Right lobe of liver (tissue), 6 donors: Measurements from ENCODE around the gene FBXO9. TPM values are rescaled to one million over a fixed set of nuclear protein-coding genes. Genes with fewer than 3 reads are reported as not detected.
A peak's percentile ranks its signal among the peaks of the same experiment; 100 is the strongest.
"Not testable (repeated sequence)": the region's sequence is repeated elsewhere in the genome, so short reads cannot be mapped to it uniquely, and the experiment has no call there.

Experiments
- ATAC-seq, 4 donors: fragments of 200-7000 bp; cut with Tn5 transposase; one replicate each; pipeline ENCODE4 v1.9.1; 2020; ENCODE audit warnings: mild to moderate bottlenecking in 4 of 4, moderate library complexity in 4 of 4
- DNase-seq, 3 donors: peaks; one replicate each; pipeline ENCODE4 v3.0.0-alpha.2; 2020
- H3K27ac ChIP-seq, 3 donors: fragments of 200-600 bp; one replicate each; pipeline ENCODE4 v1.8.0; 2022
- H3K27me3 ChIP-seq, 2 donors: fragments of 200-600 bp; one replicate each; pipeline ENCODE4 v1.8.0; 2022
- H3K36me3 ChIP-seq, 4 donors: fragments of 200-600 bp; sonication (generic) in 1 of 4; one replicate each; pipeline versions ENCODE4 v1.5.1 to v1.8.0; 2017 to 2022; ENCODE audit warnings: control low read depth in 1 of 4
- H3K4me1 ChIP-seq, 4 donors: fragments of 200-600 bp; sonication (generic) in 1 of 4; one replicate each; pipeline versions ENCODE4 v1.5.1 to v1.8.0; 2017 to 2022; ENCODE audit warnings: control low read depth in 1 of 4
- H3K4me3 ChIP-seq, 3 donors: fragments of 200-600 bp; one replicate each; pipeline ENCODE4 v1.8.0; 2022
- H3K9me3 ChIP-seq, 4 donors: fragments of 200-600 bp; sonication (generic) in 1 of 4; one replicate each; pipeline versions ENCODE4 v1.5.1 to v1.8.0; 2017 to 2022; ENCODE audit warnings: control low read depth in 1 of 4
- POLR2A ChIP-seq: fragments of 450-650 bp; IDR thresholded peaks from one replicate; pipeline ENCODE4 v1.6.1; 2017; ENCODE audit warnings: antibody characterized with exemption, mild to moderate bottlenecking
- WGBS: methylation state at CpG from one replicate; pipeline ENCODE4 v1.1.6; 2018; ENCODE audit warnings: low coverage, low lambda C conversion rate; ENCODE audit not compliant: insufficient coverage; ENCODE audit errors: missing lambda C conversion rate; 5-methylcytosine and 5-hydroxymethylcytosine counted together
- intact Hi-C, 2 donors: fragments of 100-400 bp; cut with DNase I; formaldehyde crosslinking; loops; one replicate each; pipeline versions ENCODE4 v1.11.2 to v1.14.1; 2022
- total RNA-seq, 6 experiments: library from RNA; depleted of rRNA in 2 of 6; stranded (reverse); fragments of >200 nt in 2 of 6; fragmentation: NEBNext Ultra II Directional in 3 of 6; extraction: Animal tissue kit (Norgen Biotek cat#: 25700) in 3 of 6; gene quantifications; one replicate each; pipeline versions ENCODE4 v1.1.0 to v1.2.4, GENCODE V29; 2016 to 2023
- TF ChIP-seq, protein P1 (sequence below), 4 donors: fragments of 200-600 bp in 3 of 4; fragments of 450-650 bp in 1 of 4; IDR thresholded peaks; one replicate each; pipeline versions ENCODE4 v1.5.1 to v1.8.0; 2016 to 2022; ENCODE audit warnings: antibody characterized with exemption in 4 of 4, mild to moderate bottlenecking in 2 of 4
- donor health status: DM: no; HTN: yes; CAD: no.
- donor health status: DM: no; HTN: no; CAD: no.
- donor health status: DM: no; HTN: no; CAD: no.
- donor health status: DM: no; HTN: yes; CAD: no.
- donor health status: DM: no; HTN: yes; CAD: no.

Gene FBXO9
- total RNA-seq, 6 experiments from 2014 or later: 24.6 to 78.7 (median 54.1) TPM

DNA sequence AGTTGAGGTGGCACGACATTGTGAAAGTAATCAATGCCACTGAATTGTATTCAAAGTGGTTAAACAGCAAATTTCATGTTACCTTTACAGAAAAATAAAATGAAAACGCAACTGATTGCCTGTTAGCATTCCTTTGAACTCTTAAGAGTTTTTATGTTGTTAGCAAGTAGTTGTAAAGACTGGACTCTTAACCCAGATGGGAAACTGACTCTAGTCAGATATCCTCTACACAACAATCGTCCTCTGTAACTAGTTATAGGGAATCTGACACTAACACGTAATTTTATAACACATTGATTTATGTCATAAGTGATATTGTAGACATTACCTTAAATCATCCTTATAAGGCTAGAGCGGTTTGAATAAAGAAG lies 3.0 kb upstream of the FBXO9 start:
- intact Hi-C loops: no loop called here
- WGBS: 17% methylated on average over 5 of the region's 5 CpGs
- peak overlapping the region; percentile 85 to 94 (median 86) for H3K27ac ChIP-seq
- TF ChIP-seq, protein P1, sequence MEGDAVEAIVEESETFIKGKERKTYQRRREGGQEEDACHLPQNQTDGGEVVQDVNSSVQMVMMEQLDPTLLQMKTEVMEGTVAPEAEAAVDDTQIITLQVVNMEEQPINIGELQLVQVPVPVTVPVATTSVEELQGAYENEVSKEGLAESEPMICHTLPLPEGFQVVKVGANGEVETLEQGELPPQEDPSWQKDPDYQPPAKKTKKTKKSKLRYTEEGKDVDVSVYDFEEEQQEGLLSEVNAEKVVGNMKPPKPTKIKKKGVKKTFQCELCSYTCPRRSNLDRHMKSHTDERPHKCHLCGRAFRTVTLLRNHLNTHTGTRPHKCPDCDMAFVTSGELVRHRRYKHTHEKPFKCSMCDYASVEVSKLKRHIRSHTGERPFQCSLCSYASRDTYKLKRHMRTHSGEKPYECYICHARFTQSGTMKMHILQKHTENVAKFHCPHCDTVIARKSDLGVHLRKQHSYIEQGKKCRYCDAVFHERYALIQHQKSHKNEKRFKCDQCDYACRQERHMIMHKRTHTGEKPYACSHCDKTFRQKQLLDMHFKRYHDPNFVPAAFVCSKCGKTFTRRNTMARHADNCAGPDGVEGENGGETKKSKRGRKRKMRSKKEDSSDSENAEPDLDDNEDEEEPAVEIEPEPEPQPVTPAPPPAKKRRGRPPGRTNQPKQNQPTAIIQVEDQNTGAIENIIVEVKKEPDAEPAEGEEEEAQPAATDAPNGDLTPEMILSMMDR (IDR thresholded peaks at IDR 0.05): no peak
- TF ChIP-seq POLR2A: no peak
- ATAC-seq (no peak), DNase-seq (no peak)
- H3K4me1 ChIP-seq: peaks cover 0 to 40% (median 8%) of the 10 kb centered on the region in 4 donors
- H3K27me3 ChIP-seq: no peaks in the 10 kb centered on the region
- H3K9me3 ChIP-seq: no peaks in the 10 kb centered on the region
- no peaks in the 10 kb centered on the region for H3K36me3 ChIP-seq
- peak overlapping the region; percentile 79 to 81 (median 80) for H3K4me3 ChIP-seq

DNA sequence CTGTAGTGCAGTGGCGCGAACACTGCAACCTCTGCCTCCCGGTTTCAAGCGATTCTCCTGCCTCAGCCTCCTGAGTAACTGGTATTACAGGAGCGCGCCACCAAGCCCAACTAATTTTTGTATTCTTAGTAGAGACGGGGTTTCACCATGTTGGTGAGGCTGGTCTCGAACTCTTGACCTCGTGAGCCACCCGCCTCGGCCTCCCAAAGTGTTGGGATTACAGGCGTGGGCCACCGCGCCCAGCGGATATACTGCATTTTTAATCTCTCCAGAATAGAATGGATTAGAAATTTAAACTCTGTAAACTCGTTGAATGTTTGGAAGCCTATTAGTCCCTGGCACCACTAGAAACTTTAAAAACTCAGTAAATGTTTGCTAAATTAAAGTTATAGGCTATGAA lies 949 bp upstream of the FBXO9 start:
- H3K36me3 ChIP-seq, intact Hi-C loops, DNase-seq, H3K27me3 ChIP-seq, ATAC-seq, H3K9me3 ChIP-seq: not testable (repeated sequence)
- 50% methylated on average over 11 of the region's 16 CpGs for WGBS
- Histone ChIP-seq H3K4me1 (peaks cover 0 to 50% (median 8%) of the 10 kb centered on the region in 4 donors), H3K27ac (peak overlapping the region in 1 of 3 donors; percentile 81), H3K4me3 (peak overlapping the region in 1 of 3 donors; percentile 93)

DNA sequence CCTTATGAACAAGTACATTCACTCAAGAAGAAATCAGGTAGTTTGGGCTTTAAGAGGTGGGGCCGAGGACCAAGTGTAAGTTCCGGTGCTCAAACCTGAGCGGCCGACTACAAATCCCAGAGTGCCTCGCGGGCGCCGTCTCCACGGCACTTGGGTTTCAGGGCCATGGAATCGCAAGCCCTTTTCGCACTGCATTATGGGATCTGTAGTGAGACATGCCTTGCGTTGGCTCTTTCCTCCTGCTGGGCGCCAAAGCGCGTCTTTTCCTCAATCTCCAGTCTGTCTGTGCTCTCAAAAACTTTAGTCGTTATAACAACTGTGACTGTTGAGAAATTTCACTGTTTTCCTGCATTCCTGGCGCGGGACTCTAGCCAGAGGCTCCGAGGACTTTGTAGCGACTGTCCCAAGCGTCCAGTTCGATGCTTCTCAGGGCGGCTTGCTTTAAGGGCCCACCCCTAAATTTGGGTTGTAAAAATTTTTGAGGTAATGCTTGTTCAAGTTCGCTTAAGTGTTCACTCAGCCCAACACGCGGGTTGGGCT lies 408 bp upstream of the FBXO9 start:
- intact Hi-C loops: no loop called here
- peak; percentile 80 to 90 (median 86) for ATAC-seq
- no peaks in the 10 kb centered on the region for H3K27me3 ChIP-seq

DNA sequence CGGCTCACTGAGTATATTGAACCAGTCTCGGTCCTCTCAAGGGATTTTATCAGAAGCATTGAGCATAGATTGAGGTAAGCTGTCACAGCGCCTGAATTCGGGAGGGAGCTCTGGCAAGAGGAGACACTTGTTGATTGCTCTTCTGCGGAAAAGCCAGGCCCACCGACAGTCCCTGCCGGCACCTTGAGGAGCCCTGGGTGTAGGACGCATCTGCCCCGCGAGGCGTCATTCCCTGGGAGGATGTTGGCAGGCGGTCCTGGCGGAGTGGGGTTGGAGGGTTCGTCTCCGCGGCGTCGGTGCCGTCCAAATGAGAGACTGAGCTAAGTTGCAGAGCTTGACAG lies 843 bp downstream of the FBXO9 start:
- Histone ChIP-seq H3K9me3 (no peaks in the 10 kb centered on the region), H3K27ac (peak overlapping the region; percentile 69 to 90 (median 81)), H3K4me1 (peaks cover 0 to 35% (median 6%) of the 10 kb centered on the region in 4 donors), H3K4me3 (peak overlapping the region; percentile 72 to 93 (median 88)), H3K36me3 (peaks cover 0 to 2% (median 0%) of the 10 kb centered on the region in 4 donors), H3K27me3 (no peaks in the 10 kb centered on the region)
- 0% methylated on average over 6 of the region's 19 CpGs for WGBS
- DNase-seq (peak; percentile 58 to 69 (median 60)), ATAC-seq (peak in 3 of 4 donors; percentile 1 to 2 (median 2))
- TF ChIP-seq, protein P1 (IDR thresholded peaks at IDR 0.05): no peak
- no peak for TF ChIP-seq POLR2A
- intact Hi-C loops: no loop called here

More for the DNA sequence above, 408 bp upstream of the FBXO9 start:
- no peak for TF ChIP-seq POLR2A
- TF ChIP-seq, protein P1 (IDR thresholded peaks at IDR 0.05): no peak
- Histone ChIP-seq H3K27ac (peak overlapping the region; percentile 69 to 90 (median 81)), H3K9me3 (no peaks in the 10 kb centered on the region), H3K36me3 (no peaks in the 10 kb centered on the region), H3K4me1 (peaks cover 0 to 45% (median 6%) of the 10 kb centered on the region in 4 donors), H3K4me3 (peak overlapping the region; percentile 72 to 93 (median 88))
- peak; percentile 95 to 99 (median 98) for DNase-seq
- 0% methylated on average over 21 of the region's 26 CpGs for WGBS

DNA sequence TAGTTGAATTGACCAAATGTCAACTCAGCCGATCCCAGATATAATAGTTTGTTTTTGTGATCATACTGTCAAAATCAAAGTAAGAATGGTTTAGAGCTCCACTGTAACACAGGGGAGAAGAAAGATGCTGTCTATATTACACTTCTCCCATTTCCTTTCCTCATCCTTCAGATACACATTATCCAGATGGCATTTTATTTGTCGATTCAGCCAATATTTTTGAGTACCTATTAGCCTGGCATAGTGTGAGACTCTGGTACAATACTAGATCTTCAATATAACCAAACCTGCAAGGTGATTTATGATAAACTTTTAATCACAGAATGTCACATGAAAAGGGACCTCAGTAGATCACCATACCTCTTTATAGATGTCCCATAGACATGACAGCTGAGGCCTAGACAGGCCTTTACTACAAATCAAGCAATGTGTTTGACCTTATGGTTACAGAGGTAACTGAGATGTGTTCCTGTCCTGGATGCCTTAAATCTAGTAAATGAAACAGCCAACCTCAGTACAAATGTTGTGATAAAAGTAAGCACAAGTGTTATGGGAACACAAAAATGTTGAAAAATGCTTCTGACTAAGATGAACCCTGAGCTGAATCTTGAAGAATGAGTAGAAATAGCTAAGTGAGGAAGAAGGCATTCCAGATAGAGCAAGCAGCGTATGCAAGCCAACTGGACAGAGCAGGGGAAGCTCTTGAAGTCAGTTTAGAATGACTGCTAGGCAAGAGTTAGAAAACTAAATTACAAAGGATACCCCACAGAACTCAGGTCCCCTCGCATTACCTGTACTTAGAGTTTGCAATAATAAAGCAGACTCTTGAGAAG lies 1.9 kb downstream of the FBXO9 start:
- peaks cover 0 to 10% (median 2%) of the 10 kb centered on the region in 4 donors for H3K36me3 ChIP-seq
- WGBS: 74% methylated on average over 4 of the region's 4 CpGs
- no peak for ATAC-seq
- no peak for DNase-seq
- TF ChIP-seq POLR2A: no peak
- TF ChIP-seq, protein P1 (IDR thresholded peaks at IDR 0.05): no peak
- no peak overlapping the region for H3K27ac ChIP-seq
- H3K27me3 ChIP-seq: no peaks in the 10 kb centered on the region
- peak overlapping the region in 1 of 3 donors; percentile 88 for H3K4me3 ChIP-seq
- H3K4me1 ChIP-seq: peaks cover 0 to 34% (median 6%) of the 10 kb centered on the region in 4 donors
- intact Hi-C loops: no loop called here
- no peaks in the 10 kb centered on the region for H3K9me3 ChIP-seq
